GM23248 (cell line): ENCODE measurements around the gene SLPI. TPM values are rescaled to one million over a fixed set of nuclear protein-coding genes. Genes with fewer than 3 reads are reported as not detected.
A peak's percentile ranks its signal among the peaks of the same experiment; 100 is the strongest.

ENCODE experiments used
- DNase-seq: peaks from one replicate; pipeline ENCODE4 v3.0.0-alpha.2; 2015
- H2AFZ ChIP-seq: fragments of 200-600 bp; sonication (generic); 2 replicates; pipeline ENCODE4 v1.6.1; 2016; ENCODE audit warnings: antibody characterized with exemption
- H3F3A ChIP-seq: fragments of 200-600 bp; sonication (generic); 2 replicates; pipeline ENCODE4 v1.6.1; 2016; ENCODE audit warnings: mild to moderate bottlenecking, antibody characterized with exemption, mixed run types; ENCODE audit not compliant: insufficient read depth
- H3K27ac ChIP-seq: fragments of 200-600 bp; sonication (generic); 2 replicates; pipeline ENCODE4 v1.5.1; 2016; ENCODE audit warnings: mild to moderate bottlenecking
- H3K27me3 ChIP-seq: fragments of 200-600 bp; sonication (generic); replicated peaks from 2 replicates; pipeline ENCODE4 v1.6.1; 2016; ENCODE audit warnings: mild to moderate bottlenecking; ENCODE audit not compliant: insufficient read depth
- H3K36me3 ChIP-seq: fragments of 200-600 bp; sonication (generic); 2 replicates; pipeline ENCODE4 v1.6.1; 2016; ENCODE audit warnings: low read depth, mild to moderate bottlenecking
- H3K4me1 ChIP-seq: fragments of 200-600 bp; sonication (generic); 2 replicates; pipeline ENCODE4 v1.6.1; 2016; ENCODE audit warnings: mild to moderate bottlenecking; ENCODE audit not compliant: insufficient read depth
- H3K4me2 ChIP-seq: fragments of 200-600 bp; sonication (generic); one replicate; pipeline ENCODE4 v1.6.1; 2016; ENCODE audit warnings: mild to moderate bottlenecking; ENCODE audit not compliant: unreplicated experiment
- H3K4me3 ChIP-seq: fragments of 200-600 bp; sonication (generic); 2 replicates; pipeline ENCODE4 v1.5.1; 2016; ENCODE audit warnings: mild to moderate bottlenecking
- H3K79me2 ChIP-seq: fragments of 200-600 bp; sonication (generic); 2 replicates; pipeline ENCODE4 v1.6.1; 2016; ENCODE audit warnings: mild to moderate bottlenecking; ENCODE audit not compliant: insufficient read depth
- H3K9ac ChIP-seq: fragments of 200-600 bp; sonication (generic); 2 replicates; pipeline ENCODE4 v1.6.1; 2016; ENCODE audit warnings: mild to moderate bottlenecking
- H3K9me2 ChIP-seq: fragments of 200-600 bp; sonication (generic); 2 replicates; pipeline ENCODE4 v1.6.1; 2016; ENCODE audit warnings: mixed run types, mild to moderate bottlenecking, moderate library complexity; ENCODE audit not compliant: insufficient read depth
- H3K9me3 ChIP-seq: fragments of 200-600 bp; sonication (generic); one replicate; pipeline ENCODE4 v1.6.1; 2017; ENCODE audit warnings: low read depth
- H4K20me1 ChIP-seq: fragments of 200-600 bp; sonication (generic); 2 replicates; pipeline ENCODE4 v1.6.0; 2016; ENCODE audit not compliant: insufficient read depth
- EZH2 ChIP-seq: fragments of 200-600 bp; sonication (generic); IDR thresholded peaks from 2 replicates; pipeline ENCODE4 v1.6.1; 2018; ENCODE audit warnings: antibody characterized with exemption, mild to moderate bottlenecking; ENCODE audit not compliant: insufficient read depth, poor library complexity, severe bottlenecking
- EZH2phosphoT487 ChIP-seq: fragments of 200-600 bp; sonication (generic); IDR thresholded peaks from 2 replicates; pipeline ENCODE4 v1.6.1; 2018; ENCODE audit warnings: antibody characterized with exemption, moderate library complexity, mild to moderate bottlenecking, low read depth; ENCODE audit not compliant: insufficient read depth
- WGBS, 2 experiments: methylation state at CpG; one replicate each; pipeline ENCODE4 v1.1.6; 2015 to 2017; ENCODE audit warnings: low lambda C conversion rate in 2 of 2, low coverage in 1 of 2; ENCODE audit errors: missing lambda C conversion rate in 2 of 2; 5-methylcytosine and 5-hydroxymethylcytosine counted together
- in situ Hi-C: fragments of 300-500 bp; cut with MboI; formaldehyde crosslinking; loops from 2 replicates; pipeline ENCODE4 v1.15.0; 2020
- polyA plus RNA-seq: library from polyadenylated mRNA; unstranded; fragments of >200 nt; fragmentation: Nextera tagmentation; extraction: Ambion mirVana; gene quantifications from 2 replicates; pipeline ENCODE4 v1.2.1, GENCODE V29; 2016
- total RNA-seq: library from RNA; depleted of rRNA; stranded (reverse); fragments of >200 nt; shearing (Covaris generic); gene quantifications from 2 replicates; pipeline ENCODE4 v1.2.3, GENCODE V29; 2014; rRNA removed

Gene SLPI, protein sequence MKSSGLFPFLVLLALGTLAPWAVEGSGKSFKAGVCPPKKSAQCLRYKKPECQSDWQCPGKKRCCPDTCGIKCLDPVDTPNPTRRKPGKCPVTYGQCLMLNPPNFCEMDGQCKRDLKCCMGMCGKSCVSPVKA
- total RNA-seq (1.7 TPM in 1 of 2 replicates, not detected in the other), polyA plus RNA-seq (3.4 and 3.7 TPM in 2 replicates)

DNA sequence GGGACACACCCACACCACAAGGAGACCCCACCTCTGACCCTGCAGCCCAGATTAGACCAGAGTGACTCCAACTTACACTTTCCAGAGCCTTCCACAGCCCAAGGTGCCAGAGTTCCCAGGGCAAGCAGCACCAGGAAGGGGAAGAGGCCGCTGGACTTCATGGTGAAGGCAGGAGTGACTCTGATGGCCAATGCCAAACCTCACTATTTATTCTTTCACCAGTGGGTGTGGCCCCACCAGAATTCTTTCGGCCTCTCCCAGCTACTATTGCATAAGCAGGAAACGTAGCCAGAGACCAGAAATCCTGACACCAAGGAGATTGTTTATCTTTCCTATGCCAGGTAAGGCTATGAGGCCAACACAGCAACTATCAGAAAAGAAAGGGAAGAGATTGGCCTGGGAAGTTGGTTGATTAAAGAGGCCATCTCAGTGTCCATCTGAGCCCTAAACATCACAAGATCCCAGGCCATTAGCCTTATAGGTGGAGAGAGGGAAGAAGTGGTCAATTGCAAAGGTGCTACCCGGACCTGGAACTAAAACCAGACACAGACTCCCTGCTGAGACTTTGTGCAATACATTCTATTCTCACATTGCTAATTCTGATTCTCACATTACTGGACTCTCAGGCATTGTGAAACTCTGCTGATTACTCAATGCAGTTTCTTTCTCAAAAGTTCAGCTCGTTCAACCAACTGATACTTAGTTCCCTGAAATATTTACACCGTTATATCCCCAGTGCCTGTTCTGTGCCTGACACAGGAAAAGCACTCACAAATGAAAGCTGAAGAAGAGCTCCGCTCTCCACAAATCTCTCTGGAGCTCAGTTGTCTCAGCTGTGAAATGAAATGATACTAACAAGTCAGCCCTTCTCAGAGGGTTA, at the start of gene SLPI:
TSS of gene SLPI (minus strand) at position 182 of the 880 bp plus-strand sequence. CDS start at position 161, 21 bp downstream.
- Histone ChIP-seq H3K27me3 (peaks cover 24% of the 10 kb centered on the region), H3K4me2 (peak within 1 kb of the TSS; percentile 55), H3K27ac (peak within 1 kb of the TSS; percentile 40), H3K79me2 (no peaks in the 10 kb centered on the region), H2AFZ (0 out of 2 replicates have a peak within 1 kb of the TSS, but pooled peaks have one; percentile 30), H3K9ac (no peak within 1 kb of the TSS; the same call in 1 of the 2 replicates), H3F3A (peaks cover 4% of the 10 kb centered on the region), H3K36me3 (no peaks in the 10 kb centered on the region), H4K20me1 (no peaks in the 10 kb centered on the region), H3K9me3 (no peaks in the 10 kb centered on the region), H3K9me2 (no peaks in the 10 kb centered on the region), H3K4me1 (peaks cover 12% of the 10 kb centered on the region), H3K4me3 (no peak within 1 kb of the TSS)
- no peak for TF ChIP-seq EZH2phosphoT487
- TF ChIP-seq EZH2, result no peak
- 11 to 15% methylated on average over 7 of the region's 7 CpGs for WGBS, 2 experiments
- in situ Hi-C loops, result no loop called here
- DNase-seq, result peak; percentile 76

DNA sequence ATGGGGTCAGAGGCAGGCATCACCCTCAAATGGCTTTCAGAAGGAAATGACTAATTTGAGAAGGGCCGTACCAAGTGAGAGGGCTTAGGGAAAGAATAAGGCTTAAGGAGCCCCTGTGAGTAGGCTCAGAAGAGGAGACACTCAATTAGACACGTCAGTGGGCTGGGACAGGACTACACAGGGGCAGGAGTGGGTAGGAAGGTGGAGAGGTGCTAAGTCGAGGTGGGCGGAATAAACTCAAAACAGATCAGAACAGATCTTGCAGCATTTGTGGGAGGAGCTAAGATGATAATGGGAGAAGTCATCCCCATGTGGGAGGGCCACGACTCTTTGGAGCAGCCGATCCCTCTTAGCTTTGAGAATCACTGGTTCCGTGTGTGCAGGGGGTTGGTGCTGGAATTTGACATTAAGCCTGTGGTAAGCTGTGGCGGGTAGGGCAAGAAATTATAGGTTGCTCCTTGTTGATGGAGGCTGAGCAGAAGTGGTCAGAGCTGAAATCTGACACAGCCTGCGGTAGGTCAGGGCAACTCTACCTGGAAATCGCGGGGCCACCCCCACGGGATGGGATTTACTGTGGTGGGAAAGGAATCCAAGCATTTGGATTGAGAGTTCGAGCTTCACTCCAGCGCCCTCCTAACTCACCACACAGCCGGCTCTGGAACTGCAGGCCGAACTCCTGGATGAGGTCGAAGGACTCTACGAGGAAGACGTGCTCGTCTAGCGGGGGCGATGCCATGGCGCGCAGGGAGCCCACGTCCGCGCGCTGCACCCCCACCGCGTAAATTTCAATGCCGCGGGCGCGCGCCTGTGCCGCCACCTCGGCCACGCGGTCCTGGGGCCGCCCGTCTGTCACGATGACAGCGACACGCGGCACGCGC, 49.5 kb upstream of the SLPI start:
- Histone ChIP-seq H3K79me2 (no peaks in the 10 kb centered on the region), H3K27ac (no peak overlapping the region), H3K36me3 (no peaks in the 10 kb centered on the region), H3K27me3 (peaks cover 14% of the 10 kb centered on the region), H3K4me2 (no peak overlapping the region), H2AFZ (no peak overlapping the region), H3K9ac (no peak overlapping the region), H3K9me2 (no peaks in the 10 kb centered on the region), H3K9me3 (no peaks in the 10 kb centered on the region), H4K20me1 (no peaks in the 10 kb centered on the region), H3K4me3 (no peak overlapping the region), H3K4me1 (no peaks in the 10 kb centered on the region), H3F3A (no peaks in the 10 kb centered on the region)
- TF ChIP-seq EZH2 (no peak), EZH2phosphoT487 (no peak)
- in situ Hi-C loops, result loop anchor here (10.0 kb wide), 1 partner anchor 471 kb away; no protein-coding TSS in a partner anchor
- WGBS, 2 experiments, result 85 to 86% methylated on average over 39 to 47 of the region's 47 CpGs
- no peak for DNase-seq

DNA sequence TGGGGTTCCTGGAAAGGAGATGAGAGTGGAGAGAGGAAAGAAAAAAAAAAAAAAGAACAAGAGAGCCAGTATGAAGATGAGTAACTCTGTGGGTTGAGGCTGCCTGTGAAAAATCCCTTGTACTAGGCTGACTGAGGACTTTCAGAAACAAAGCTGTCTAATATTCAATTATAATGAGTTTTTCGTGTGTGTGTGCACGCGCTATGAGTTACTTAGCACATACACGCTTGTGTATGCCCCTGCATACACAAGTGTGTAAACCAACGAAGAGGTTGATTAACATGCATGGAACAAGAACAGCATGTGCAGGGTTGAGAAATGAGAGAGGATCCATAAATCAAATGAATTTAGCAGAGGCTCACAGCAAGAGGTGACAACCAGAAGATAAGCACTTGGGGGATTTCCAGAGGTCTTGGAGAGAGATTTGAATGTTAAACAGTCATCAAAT, 47.5 kb upstream of the SLPI start:
- Histone ChIP-seq H3K27ac (no peak overlapping the region), H3K4me1 (no peaks in the 10 kb centered on the region), H3K4me3 (no peak overlapping the region), H3K4me2 (no peak overlapping the region), H3K79me2 (no peaks in the 10 kb centered on the region), H3F3A (no peaks in the 10 kb centered on the region), H2AFZ (no peak overlapping the region), H3K36me3 (no peaks in the 10 kb centered on the region), H4K20me1 (no peaks in the 10 kb centered on the region), H3K9me2 (no peaks in the 10 kb centered on the region), H3K9me3 (no peaks in the 10 kb centered on the region), H3K9ac (no peak overlapping the region), H3K27me3 (no peaks in the 10 kb centered on the region)
- in situ Hi-C loops, result loop anchor here (10.0 kb wide), 1 partner anchor 473 kb away; no protein-coding TSS in a partner anchor
- TF ChIP-seq EZH2, result no peak
- no peak for TF ChIP-seq EZH2phosphoT487
- 80 to 88% methylated on average over 5 of the region's 5 CpGs for WGBS, 2 experiments
- no peak for DNase-seq

DNA sequence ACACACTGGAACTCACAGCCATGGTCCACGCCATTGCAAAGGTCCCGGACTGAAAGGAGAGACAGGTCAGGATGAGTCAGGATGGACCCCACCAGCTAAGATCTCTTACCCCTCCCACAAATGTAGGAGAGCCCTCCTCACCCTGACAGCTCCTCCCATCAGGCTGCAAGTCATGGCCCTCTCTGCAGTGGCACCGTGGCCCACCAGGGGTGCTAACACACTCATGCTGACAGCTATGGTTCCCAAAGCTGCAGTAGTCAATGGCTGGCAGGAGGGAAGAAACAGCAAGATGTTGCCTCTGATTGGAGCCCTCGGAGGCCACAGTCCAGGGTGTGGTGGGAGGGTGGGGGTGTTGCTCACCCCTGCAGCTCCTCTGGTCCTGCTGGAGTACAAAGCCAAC, 46.6 kb upstream of the SLPI start:
- Histone ChIP-seq H3K27me3 (no peaks in the 10 kb centered on the region), H3K9me2 (no peaks in the 10 kb centered on the region), H3K27ac (no peak overlapping the region), H3K9me3 (no peaks in the 10 kb centered on the region), H3F3A (no peaks in the 10 kb centered on the region), H3K4me2 (no peak overlapping the region), H3K79me2 (no peaks in the 10 kb centered on the region), H3K9ac (no peak overlapping the region), H4K20me1 (no peaks in the 10 kb centered on the region), H2AFZ (no peak overlapping the region), H3K36me3 (no peaks in the 10 kb centered on the region), H3K4me1 (no peaks in the 10 kb centered on the region), H3K4me3 (no peak overlapping the region)
- 52 to 53% methylated on average over 4 of the region's 4 CpGs for WGBS, 2 experiments
- DNase-seq, result peak; percentile 53
- no peak for TF ChIP-seq EZH2
- no peak for TF ChIP-seq EZH2phosphoT487
- in situ Hi-C loops, result loop anchor here (10.0 kb wide), 1 partner anchor 474 kb away; no protein-coding TSS in a partner anchor
